ENCODE results near the gene TAS2R42.

Gene TAS2R42

DNA sequence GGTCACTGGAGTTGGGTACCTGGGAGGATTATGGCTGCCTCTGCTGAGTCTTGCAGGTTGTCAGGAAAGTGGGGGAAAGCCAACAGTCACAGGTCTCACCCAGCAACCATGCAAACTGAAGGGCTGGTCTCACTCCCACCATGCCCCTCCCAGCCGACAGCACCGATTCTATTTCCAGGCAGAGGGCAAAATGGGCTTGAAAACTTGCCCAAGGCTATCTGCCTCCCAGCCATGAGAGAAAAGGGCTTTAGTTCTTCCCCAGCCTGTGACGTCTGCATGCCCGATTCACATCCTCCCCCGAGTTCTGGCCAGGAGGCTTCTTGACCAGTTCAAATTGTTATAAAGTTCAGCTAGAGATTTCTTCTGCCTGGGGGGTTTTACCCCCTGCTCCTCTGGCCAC is 42.4 kb downstream of the TAS2R42 start:
- DNase-seq (ENCODE audit: low read depth in 2 of 2), result no peak

DNA sequence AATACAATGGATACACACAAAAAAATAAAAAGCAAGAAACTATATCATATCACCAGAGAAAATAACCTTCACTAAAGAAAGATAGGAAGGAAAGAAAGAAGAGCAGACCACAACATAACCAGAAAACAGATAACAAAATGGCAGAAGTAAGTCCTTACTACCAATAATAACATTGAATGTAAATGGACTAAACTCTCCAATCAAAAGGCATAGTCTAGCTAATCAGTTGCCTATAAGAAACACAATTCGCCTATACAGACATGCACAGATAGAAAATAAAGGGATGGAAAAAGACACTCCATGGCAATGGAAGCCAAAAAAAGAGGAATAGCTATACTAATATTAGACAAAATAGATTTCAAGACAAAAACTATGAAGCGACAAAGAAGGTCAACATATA is 43.4 kb downstream of the TAS2R42 start:
- no peak for DNase-seq (ENCODE audit: low read depth in 2 of 2)

DNA sequence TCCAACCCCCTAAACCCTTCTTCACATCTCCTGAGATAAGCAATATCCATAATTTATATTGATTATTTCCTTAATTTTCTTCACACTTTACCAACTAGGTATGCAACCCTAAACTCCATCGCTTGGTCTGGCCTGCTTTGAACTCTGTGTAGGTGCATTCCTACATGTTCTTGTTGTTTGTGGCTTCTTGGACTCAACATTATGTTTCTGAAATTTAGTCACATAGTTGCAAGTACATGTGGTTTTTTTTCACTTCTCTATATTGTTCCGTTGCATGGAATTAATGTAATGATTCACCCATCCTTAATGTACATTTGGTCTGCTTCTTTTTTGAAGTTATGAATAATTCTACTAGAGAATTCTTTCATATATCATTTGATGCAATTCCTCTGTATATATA is 50.7 kb downstream of the TAS2R42 start:
- no peak for DNase-seq (ENCODE audit: low read depth in 2 of 2)

Measured in activated CD8-positive, alpha-beta memory T cell treated with anti-CD3 and anti-CD28 coated beads for 4 hours (primary cell).